HL-60 (cell line): ENCODE measurements around the gene ZNF783.

Experiments used
- DNase-seq, 2 experiments: peaks; one replicate each; pipeline ENCODE4 v3.0.0-alpha.2; 2010 to 2020; ENCODE audit warnings: low read depth in 1 of 2, low spot score in 1 of 2
- H3K27ac ChIP-seq: fragments of 250-450 bp; sonication (Bioruptor Pico); replicated peaks from 2 replicates; pipeline ENCODE4 v1.5.1; 2020; ENCODE audit warnings: mild to moderate bottlenecking, moderate library complexity
- H3K27me3 ChIP-seq: fragments of 250-450 bp; sonication (Bioruptor Pico); 2 replicates; pipeline ENCODE4 v1.5.1; 2021; ENCODE audit warnings: mild to moderate bottlenecking, moderate library complexity; ENCODE audit not compliant: insufficient read depth, poor library complexity, severe bottlenecking
- H3K4me3 ChIP-seq: replicated peaks from 2 replicates; pipeline ENCODE4 v1.5.1; 2011; ENCODE audit warnings: mild to moderate bottlenecking, control low read depth, low read length; ENCODE audit not compliant: insufficient read depth
- GABPA ChIP-seq: IDR thresholded peaks from 2 replicates; pipeline ENCODE4 v1.6.1; 2012; ENCODE audit warnings: low read depth
- POLR2AphosphoS5 ChIP-seq: IDR thresholded peaks from 2 replicates; pipeline ENCODE4 v1.6.1; 2012; ENCODE audit warnings: low read depth
- SPI1 ChIP-seq: IDR thresholded peaks from 2 replicates; pipeline ENCODE4 v1.6.1; 2012; ENCODE audit warnings: low read depth, mild to moderate bottlenecking, borderline replicate concordance
- TF ChIP-seq, protein P1 (sequence below): IDR thresholded peaks from 2 replicates; pipeline ENCODE4 v1.6.1; 2012; ENCODE audit warnings: low read depth; ENCODE audit not compliant: insufficient replicate concordance
- TF ChIP-seq, protein P2 (sequence below): IDR thresholded peaks from one replicate; pipeline ENCODE4 v1.5.1; 2011; ENCODE audit warnings: low read length, control low read depth, inconsistent platforms; ENCODE audit not compliant: insufficient read depth

Gene ZNF783

DNA sequence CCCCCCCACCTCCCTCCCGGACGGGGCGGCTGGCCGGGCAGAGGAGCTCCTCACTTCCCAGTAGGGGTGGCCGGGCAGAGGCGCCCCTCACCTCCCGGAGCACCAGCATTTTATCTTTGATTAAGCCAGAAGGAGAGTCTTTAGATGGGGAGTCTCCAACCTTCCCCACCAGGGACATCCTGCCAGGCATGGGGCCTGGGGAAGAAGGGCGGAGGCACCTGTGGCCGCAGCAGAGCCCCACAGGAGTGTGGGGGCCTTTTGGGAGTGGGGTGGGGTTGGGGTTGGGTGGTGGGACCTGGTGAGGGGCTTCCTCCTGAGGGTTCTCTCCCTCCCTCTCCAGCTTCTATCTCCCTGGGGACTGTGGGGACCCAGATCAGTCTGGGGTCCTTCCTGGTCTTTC, 18.2 kb downstream of the ZNF783 start:
- DNase-seq = no peak
- H3K27ac ChIP-seq = no peak overlapping the region
- H3K27me3 ChIP-seq = no peaks in the 10 kb centered on the region
- no peak for TF ChIP-seq POLR2AphosphoS5
- TF ChIP-seq, protein P1, sequence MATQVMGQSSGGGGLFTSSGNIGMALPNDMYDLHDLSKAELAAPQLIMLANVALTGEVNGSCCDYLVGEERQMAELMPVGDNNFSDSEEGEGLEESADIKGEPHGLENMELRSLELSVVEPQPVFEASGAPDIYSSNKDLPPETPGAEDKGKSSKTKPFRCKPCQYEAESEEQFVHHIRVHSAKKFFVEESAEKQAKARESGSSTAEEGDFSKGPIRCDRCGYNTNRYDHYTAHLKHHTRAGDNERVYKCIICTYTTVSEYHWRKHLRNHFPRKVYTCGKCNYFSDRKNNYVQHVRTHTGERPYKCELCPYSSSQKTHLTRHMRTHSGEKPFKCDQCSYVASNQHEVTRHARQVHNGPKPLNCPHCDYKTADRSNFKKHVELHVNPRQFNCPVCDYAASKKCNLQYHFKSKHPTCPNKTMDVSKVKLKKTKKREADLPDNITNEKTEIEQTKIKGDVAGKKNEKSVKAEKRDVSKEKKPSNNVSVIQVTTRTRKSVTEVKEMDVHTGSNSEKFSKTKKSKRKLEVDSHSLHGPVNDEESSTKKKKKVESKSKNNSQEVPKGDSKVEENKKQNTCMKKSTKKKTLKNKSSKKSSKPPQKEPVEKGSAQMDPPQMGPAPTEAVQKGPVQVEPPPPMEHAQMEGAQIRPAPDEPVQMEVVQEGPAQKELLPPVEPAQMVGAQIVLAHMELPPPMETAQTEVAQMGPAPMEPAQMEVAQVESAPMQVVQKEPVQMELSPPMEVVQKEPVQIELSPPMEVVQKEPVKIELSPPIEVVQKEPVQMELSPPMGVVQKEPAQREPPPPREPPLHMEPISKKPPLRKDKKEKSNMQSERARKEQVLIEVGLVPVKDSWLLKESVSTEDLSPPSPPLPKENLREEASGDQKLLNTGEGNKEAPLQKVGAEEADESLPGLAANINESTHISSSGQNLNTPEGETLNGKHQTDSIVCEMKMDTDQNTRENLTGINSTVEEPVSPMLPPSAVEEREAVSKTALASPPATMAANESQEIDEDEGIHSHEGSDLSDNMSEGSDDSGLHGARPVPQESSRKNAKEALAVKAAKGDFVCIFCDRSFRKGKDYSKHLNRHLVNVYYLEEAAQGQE = no peak
- TF ChIP-seq, protein P2, sequence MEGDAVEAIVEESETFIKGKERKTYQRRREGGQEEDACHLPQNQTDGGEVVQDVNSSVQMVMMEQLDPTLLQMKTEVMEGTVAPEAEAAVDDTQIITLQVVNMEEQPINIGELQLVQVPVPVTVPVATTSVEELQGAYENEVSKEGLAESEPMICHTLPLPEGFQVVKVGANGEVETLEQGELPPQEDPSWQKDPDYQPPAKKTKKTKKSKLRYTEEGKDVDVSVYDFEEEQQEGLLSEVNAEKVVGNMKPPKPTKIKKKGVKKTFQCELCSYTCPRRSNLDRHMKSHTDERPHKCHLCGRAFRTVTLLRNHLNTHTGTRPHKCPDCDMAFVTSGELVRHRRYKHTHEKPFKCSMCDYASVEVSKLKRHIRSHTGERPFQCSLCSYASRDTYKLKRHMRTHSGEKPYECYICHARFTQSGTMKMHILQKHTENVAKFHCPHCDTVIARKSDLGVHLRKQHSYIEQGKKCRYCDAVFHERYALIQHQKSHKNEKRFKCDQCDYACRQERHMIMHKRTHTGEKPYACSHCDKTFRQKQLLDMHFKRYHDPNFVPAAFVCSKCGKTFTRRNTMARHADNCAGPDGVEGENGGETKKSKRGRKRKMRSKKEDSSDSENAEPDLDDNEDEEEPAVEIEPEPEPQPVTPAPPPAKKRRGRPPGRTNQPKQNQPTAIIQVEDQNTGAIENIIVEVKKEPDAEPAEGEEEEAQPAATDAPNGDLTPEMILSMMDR = no peak
- TF ChIP-seq GABPA = no peak
- no peak for TF ChIP-seq SPI1
- no peak overlapping the region for H3K4me3 ChIP-seq

DNA sequence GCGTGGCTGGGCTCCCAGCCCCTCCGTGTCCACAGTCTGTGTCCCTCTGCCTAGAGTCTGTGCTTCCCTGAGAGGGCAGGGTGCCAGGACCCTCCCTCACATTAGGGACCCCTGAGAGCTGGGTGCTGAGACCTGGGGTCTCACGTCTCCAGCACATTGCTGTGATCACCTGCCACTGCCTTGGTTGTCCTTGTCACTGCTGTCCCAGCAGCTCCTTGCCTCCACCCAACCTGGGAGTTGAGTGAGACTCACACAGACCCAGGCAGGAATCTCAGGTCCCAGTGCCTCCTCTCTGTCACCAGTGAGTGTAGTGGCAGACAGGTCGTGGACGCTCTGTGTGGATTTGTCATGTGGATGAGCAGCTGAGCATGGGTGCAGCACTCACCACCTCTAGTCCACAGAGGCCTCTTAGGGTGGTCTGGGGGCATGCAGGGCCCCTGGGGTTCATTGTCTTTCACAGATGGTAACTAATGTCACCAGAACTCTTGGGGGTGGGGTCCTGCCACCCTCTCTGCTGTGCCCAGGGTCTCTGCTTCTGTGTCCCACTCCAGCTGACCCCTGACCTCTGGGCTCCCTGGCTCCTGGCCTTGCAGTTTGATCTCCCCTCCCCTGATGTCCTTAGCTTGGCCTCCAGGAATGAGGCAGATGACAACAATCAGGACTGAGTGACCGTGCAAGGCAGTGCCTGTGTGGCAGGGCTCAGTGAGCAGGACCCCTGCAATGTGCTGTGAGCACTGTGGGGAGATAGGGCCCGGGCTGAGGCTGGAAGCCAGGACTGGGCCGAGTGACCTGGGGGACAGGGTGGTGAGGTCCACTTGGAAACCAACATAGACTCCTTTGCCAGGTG, 18.9 kb downstream of the ZNF783 start:
- TF ChIP-seq GABPA (no peak), SPI1 (no peak), POLR2AphosphoS5 (no peak)
- TF ChIP-seq, protein P1 = no peak
- TF ChIP-seq, protein P2 = no peak
- no peaks in the 10 kb centered on the region for H3K27me3 ChIP-seq
- no peak for DNase-seq
- no peak overlapping the region for H3K27ac ChIP-seq
- H3K4me3 ChIP-seq = no peak overlapping the region

DNA sequence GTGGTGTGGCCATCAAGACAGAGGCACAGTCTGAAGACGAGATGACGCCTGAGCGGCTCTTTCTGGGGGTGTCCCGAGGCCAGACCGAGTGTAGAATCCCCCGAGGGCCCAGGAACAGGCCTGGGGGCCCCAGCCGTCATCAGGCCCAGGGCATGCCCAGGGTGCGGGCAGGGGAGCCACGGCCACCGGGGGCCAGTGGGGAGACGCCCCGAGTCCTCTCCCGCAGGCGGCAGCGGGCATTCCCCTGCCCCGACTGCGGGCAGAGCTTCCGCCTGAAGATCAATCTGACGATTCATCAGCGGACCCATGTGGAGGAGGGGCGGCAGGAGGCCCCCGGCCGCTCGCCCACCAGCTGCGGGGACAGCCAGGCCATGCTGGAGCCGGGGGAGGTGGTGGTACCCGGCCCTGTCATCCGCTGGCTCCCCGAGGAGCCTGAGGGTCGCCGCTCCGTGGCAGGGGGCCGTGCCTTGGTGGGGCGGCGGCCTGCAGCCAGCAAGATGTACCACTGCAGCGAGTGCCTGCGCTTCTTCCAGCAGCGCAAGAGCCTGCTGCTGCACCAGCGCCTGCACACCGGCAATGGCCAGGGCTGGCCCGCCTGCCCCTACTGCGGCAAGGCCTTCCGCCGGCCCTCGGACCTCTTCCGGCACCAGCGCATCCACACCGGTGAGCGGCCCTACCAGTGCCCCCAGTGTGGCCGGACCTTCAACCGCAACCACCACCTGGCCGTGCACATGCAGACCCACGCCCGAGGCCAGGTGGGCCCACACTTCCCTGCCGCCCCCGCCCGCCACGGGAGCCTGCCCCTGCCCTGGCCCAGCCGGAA, 19.7 kb downstream of the ZNF783 start:
- H3K27ac ChIP-seq = no peak overlapping the region
- H3K4me3 ChIP-seq = no peak overlapping the region
- TF ChIP-seq, protein P1 = no peak
- TF ChIP-seq, protein P2 = no peak
- TF ChIP-seq GABPA (no peak), POLR2AphosphoS5 (no peak), SPI1 (no peak)
- no peak for DNase-seq
- no peaks in the 10 kb centered on the region for H3K27me3 ChIP-seq
